Gastrocnemius medialis (tissue), 4 donors: ENCODE results near the gene PTGFRN.

Source experiments
- CTCF ChIP-seq, 5 experiments: fragments of 450-650 bp in 3 of 5; fragments of 200-600 bp in 2 of 5; sonication (generic) in 2 of 5; IDR thresholded peaks in 4 of 5; conservative IDR thresholded peaks in 1 of 5; 1 replicate in 4 of 5; 2 replicates in 1 of 5; pipeline ENCODE4 v1.5.1; 2016 to 2019; ENCODE audit warnings: antibody characterized with exemption in 5 of 5, mild to moderate bottlenecking in 3 of 5, moderate library complexity in 3 of 5
- POLR2A ChIP-seq, 2 donors: fragments of 450-650 bp; IDR thresholded peaks; one replicate each; pipeline ENCODE4 v1.6.1; 2017; ENCODE audit warnings: antibody characterized with exemption in 2 of 2, mild to moderate bottlenecking in 2 of 2, moderate library complexity in 2 of 2

- TF ChIP-seq CTCF (IDR thresholded peaks at IDR 0.05 in 4 of 5, conservative IDR thresholded peaks at IDR 0.05 in 1 of 5) (no peak), POLR2A (IDR thresholded peaks at IDR 0.05) (no peak)
Observed at GRCh38 chr1:117033772-117034171, 124.1 kb downstream of the PTGFRN start.
